Activated naive CD4-positive, alpha-beta T cell (primary cell): Measurements from ENCODE around the gene PRRC2C.
"Not testable (repeated sequence)": the region's sequence is repeated elsewhere in the genome, so short reads cannot be mapped to it uniquely, and the experiment has no call there.

Experiments used
- DNase-seq, 4 experiments: peaks; one replicate each; lab custom pipeline; 2025; lab: John Stamatoyannopoulos, UW

The PRRC2C gene

DNA sequence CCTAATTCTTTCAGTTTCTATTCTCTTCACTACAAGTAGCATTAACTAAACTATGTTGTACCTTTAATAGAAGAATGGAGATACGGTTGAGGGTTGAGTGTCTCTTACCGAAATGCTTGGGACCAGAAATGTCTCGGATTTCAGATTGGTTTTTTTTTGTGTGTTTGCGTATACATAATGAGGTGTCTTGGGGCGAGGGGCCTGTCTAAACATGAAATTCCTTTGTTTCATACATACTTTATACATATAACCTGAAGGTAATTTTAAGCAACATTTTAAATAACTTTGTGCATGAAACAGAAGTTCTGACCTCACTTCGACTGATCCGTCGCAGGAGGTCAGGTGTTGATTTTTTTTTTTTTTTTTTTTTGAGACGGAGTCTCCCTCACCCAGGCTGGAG is 100.4 kb downstream of the PRRC2C start:
- no peak for DNase-seq

DNA sequence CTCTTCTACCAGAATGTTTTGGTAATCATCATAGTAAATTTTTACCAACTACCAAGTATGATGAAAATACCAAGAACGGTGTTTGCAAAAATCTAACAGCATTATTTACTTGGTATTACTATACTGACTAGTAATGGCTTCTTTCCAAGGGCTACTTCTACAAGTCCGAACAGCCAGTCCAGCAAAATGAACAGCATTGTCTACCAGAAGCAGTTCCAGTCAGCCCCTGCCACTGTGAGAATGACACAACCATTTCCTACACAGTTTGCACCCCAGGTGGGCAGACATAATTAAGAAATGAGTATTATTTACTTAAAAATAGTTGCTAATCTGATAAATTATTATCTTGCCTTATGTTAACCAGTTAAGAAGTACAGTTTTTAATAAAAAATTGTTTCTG is 102.9 kb downstream of the PRRC2C start:
- no peak for DNase-seq

DNA sequence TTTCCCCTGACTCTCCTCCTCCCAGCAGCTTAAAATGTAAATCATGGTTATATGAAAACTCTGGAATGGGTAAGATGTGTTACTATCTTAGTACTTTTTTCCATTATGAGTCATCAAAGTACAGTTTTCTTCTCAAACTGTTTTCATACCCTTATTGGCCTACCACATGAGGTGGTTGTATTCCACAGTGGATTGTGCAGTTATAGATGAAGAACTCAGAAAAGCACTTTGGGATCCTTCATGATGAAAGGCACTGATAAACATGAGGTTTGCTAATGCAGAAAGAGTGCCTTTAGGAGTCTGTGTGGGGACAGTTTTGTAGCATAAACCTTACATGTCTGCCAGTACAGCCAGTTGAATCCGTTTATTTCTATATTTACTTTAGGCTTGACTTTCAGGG is 104.7 kb downstream of the PRRC2C start:
- no peak for DNase-seq

DNA sequence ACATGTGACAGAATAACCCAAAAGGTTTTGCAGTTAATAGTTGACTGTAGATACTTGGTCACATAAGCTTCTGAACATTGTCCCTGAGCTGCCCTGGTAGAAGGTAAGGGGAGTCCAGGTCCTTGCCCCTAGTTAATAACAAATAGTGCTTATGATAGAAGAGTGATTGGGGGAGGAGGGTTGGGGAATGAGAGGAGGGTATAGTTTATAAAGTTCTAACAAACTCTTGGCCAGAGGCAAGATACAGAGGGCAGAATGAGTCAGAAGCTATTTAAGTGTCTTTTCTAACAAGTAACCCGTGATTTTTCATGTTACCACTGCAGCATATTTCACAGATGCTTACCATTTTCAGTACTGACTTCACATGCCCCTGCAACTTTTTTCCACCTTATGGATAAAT is 110.0 kb downstream of the PRRC2C start:
- DNase-seq, result no peak

DNA sequence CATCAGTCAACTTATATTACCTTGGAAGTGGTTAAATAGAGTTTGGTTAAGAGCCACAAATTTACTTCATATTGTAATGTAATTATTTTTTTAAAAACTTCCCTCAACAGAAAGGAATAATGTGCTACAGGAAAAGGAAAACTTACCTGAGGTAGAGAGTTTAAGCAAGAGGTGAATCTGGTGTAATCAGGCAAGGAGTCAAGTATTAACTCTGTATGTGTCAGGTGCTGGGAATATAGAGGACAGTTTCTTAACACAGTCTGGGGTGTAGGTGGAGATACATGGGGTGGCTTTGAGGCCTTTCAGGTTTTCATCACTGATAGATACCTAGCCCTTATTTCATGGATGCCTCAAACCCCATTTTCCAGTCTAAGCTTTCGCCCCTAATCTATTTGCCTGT is 110.8 kb downstream of the PRRC2C start:
- no peak for DNase-seq

DNA sequence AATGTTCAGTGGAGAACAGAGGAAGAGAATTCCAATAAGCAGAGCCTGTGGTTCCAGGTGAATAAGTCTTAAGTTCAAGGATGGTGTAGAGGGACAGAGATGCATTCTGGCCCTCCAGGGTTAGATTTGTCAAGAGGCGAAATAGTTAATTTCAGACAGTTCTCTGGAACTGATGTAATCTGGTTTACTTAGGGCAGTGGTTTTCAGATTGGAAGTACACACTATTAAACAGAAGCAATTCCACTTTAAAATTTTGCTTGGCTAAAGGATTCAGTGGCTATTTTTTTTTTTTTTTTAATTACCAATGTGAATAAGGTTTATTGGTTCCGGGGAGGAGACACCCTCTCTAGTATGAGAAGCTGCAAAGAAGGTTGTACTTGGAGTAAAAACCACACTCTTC is 111.4 kb downstream of the PRRC2C start:
- DNase-seq, result no peak

DNA sequence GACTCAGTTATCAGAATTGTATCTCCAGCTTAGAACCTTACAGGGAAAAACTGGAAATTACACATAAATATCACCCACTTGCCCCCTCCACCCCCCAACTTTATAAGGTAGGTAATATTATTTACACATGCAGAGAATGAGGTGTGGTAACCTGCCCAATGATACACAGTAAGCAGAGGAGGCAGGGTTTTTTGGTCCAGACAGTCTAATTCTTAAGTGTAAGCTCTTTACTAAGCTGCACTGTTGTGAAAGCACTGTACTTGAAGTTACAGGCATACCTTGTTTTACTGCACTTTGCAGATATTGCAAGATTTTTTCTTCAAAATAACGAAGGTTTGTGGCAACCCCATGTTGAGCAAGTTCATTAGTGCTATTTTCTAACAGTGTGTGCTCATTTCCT is 111.9 kb downstream of the PRRC2C start:
- no peak for DNase-seq

DNA sequence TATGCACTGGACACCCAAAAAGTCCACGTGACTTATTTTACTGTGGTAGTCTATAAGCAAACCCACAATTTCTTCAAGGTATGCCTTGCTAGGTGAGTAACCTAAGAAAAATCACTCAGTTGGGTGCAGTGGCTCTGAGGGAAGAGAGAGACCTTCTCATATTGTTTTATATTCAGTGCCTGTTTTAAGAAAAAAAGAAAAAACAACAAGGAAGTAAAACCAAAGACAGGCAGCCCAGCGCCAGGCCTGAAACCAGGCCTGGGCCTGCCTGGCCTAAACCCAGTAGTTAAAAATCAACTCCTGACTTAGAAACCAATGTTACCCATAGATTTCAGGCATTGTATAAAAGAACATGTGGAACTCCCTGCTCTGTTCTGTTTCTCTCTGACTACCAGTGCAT is 115.0 kb downstream of the PRRC2C start:
- DNase-seq, result not testable (repeated sequence)

DNA sequence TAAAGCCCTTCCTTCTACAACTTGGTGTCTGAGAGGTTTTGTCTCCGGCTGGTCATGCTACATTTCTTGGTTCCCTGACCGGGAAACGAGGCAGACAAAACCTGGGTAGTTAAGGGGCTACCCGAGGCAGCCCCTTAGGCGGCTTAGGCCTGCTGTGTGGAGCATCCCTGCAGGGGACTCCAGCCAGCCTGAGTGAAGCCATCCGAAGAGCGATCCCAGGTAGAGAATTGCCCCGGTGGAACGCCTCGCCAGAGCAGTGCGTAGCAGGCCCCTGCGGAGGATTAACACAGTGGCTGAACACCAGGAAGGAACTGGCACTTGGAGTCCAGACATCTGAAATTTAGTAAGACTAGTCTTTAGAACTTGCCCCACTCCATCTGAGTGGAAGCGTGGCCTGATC is 115.5 kb downstream of the PRRC2C start:
- no peak for DNase-seq

DNA sequence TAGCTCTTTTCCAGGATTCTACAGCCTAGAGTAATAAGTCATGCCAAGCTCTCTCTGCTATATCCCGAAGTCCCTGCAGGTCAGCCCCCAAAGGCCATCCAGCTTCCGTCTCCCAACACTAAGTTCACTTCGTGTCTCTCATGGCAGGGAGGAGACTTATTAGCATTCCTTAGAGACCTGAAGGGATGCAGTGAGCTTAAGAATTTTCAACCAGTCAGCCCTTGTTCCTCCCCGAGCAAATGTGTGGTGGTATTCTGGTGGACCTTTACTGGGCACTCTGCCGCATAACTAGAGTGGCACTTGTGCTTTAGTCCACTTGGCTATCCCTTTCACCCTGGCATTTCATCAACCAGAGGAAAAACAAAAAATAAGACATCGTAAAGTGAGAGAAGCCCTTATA is 117.7 kb downstream of the PRRC2C start:
- not testable (repeated sequence) for DNase-seq

DNA sequence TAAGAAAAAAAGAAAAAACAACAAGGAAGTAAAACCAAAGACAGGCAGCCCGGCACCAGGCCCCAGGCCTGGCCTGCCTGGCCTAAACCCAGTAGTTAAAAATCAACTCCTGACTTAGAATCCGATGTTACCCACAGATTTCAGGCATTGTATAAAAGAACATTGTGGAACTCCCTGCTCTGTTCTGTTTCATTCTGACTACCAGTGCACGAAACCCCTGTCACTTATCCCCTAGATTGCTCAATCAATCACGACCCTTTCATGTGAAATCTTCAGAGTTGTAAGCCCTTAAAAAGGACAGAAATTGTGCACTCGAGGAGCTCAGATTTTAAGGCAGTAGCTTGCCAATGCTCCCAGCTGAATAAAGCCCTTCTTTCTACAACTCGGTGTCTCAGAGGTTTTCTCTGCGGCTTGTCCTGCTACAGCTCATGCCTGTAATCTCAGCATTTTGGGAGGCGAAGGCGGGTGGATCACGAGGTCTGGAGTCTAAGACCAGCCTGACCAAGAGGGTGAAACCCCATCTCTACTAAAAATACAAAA is 121.1 kb downstream of the PRRC2C start:
- DNase-seq, result no peak

DNA sequence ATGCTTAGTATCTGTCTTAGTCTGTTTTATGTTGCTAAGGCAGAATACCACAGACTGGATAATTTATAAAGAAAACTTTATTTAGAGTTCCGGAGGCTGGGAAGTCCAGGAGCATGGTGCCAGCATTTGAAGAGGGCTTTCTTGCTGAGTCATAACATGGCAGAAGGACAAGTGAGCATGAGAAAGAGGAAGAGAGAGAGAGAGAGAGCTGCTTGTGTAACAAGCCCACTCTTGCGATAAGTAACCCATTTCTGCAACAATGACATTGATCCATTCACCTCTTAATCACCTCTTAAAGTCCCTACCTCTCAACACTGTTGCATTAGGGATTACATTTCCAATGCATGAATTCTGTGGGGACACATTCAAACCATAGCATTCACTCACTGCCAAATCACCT is 125.1 kb downstream of the PRRC2C start:
- no peak for DNase-seq

DNA sequence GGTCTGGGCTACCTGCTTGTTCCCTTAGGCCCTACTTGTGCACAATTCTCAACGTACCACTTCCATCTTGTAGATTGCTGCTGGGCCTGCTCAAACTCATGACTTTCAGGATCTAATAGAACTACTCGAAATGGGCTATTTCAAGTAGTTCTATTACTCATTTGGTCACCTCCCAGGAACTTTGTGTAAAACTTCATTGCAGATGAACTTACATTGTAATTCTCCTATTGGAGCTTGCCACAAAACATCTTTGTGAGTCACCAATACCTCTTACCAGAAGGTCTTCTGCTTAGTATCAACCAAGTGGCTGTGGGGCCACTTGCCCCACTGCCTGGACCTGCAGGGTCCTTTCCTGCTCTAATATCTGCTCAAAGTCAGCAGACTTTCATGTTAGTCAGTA is 126.0 kb downstream of the PRRC2C start:
- DNase-seq, result no peak

DNA sequence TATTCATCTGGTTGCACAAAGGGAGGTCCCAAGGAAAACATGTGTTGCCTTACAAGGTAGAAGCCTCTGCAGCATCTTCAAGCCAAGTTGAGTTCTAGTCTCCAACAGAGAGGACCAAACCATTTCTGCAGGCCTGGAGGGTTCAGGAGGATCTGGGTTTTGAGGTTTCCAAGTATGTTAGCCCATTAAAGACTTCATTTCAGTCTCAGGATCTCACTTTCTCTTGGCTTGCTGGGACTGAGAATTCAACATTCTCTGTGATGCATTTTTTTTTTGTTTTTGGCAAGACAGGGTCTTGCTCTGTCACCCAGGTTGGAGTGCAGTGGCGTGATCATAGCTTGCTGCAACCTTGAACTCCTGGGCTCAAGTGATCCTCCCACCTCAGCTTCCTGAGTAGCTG is 128.0 kb downstream of the PRRC2C start:
- DNase-seq, result no peak

DNA sequence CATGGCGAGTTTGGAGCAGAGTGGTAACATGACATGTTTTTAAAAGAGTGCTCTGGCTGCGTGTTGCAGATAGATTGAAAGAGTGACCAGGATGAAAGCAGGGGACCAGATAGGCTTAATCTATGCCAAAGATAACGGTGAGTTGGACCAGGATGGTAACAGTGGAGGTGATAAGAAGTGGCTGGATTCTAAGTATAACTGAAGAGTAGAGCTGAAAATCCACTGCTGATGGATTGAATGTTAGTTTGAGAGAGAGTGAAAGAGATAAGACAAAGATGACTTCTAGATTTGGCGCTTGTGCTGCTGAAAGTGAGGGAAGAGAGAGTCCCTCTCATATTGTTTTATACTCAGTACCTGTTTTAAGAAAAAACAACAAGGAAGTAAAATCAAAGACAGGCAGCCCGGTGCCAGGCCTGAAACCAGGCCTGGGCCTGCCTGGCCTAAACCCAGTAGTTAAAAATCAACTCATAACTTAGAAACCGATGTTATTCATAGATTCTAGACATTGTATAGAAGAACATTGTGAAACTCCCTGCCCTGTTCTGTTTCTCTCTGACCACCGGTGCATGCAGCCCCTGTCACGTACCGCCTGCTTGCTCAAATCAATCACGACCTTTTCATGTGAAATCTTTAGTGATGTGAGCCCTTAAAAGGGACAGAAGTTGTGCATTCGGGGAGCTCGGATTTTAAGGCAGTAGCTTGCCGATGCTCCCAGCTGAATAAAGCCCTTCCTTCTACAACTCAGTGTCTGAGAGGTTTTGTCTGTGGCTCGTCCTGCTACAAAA is 130.0 kb downstream of the PRRC2C start:
- not testable (repeated sequence) for DNase-seq

DNA sequence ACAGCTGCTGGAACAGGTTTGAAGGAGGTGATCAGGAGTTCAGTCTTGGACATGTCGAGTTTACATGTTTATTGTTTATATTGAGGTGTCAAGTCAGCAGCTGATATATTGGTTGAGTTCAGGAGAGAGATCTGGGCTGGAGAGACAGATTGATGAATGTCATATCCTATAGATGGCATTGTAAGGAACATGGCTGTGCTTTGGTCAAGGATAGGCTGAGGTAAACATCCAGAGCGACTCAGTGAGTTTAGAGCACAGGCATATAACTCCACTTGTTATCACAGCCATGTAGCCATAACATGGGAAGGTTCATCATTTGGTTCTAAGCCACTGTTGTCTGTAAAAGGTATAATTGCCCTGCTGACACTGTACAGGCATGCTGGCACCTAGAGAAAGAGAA is 131.3 kb downstream of the PRRC2C start:
- DNase-seq, result no peak

DNA sequence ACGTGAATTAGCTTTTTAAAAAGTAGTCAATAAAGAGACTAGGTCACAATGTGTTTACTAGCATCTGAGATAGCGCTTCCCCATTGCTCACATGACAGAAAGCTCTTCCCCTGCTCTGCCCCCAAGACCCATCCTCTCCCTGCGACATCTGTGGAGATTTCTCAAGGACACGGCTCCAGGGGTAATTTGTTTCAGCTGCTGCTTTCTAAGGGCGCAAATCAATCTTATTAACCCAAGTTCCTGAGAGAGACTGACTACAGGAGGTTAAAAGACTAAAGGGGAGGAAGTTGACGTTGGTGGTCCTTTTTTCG is 136.8 kb downstream of the PRRC2C start, which contains the start of gene MYOCOS:
Gene MYOCOS, plus strand, starts transcription at position 92 of the 311 bp plus-strand sequence. CDS start 1,641 bp downstream, outside the sequence.
- no peak for DNase-seq

DNA sequence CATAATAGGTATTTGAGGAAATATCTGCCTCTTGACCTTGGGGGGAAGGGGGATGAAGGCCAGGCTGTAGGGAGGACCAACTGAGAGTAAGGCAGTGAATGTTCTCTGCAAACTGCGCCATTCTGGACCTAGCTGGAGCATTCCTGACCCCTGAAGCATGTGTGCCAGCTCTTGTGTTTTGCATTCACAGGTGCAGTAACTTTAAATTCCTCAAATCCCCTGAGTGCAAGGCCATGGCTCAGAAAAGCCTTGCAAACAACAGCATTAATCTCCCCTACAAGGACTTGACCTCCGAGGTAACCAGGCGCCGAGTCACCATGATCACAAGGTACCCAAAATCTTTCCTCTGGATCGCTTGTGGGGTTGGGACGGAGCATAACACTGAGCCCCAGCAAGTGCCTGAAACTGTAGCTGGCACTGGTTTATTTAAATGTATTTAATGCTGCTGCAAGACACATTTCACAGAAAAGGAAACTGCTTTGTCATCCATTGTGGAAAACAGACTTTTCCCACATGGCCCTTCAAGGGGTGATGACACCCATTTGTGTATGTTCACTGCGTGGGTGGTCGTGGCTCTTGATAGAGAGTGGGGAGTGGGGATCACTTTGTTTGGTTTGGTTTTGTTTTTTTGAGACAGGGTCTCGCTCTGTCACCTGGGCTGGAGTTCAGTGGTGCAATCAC is 138.5 kb downstream of the PRRC2C start:
- DNase-seq, result no peak

DNA sequence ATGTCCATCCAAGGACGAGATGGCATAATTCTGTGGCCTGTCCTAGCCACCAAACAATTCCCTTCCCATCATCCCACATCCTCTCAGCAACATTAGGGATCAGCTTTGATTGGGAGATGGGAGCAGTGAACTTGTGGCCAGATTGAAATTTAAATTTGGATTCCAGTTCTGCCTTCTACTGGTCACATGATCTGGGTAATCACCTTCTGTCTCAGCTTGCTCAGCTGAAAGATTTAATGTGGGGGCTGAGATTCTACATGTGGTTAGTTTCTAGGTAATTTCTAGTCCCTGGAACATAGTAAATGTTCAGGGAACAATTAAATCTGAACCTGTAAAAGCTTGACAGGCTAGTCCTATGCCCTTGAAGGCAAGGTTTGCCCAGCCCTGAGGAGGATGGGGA is 139.9 kb downstream of the PRRC2C start:
- DNase-seq, result no peak

DNA sequence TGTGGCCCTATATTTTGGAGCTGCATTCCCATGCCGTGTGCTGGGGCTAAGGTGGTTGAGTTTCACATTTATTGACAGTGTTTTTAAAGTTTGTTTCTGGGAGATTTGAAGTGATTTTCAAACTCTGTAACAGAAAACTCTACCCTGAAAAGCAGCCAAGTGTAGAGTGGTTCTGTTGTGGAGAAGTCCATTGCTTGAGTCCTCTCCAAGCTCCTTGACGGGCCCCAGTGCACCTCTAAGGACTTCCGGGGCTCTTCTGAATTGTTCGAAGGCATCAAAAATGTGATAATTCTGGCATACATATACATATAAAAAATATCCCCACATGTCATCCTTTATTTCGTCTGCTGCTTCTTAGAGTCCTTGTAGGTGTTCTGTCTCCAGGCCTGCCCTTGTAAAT is 141.7 kb downstream of the PRRC2C start:
- DNase-seq, result no peak

DNA sequence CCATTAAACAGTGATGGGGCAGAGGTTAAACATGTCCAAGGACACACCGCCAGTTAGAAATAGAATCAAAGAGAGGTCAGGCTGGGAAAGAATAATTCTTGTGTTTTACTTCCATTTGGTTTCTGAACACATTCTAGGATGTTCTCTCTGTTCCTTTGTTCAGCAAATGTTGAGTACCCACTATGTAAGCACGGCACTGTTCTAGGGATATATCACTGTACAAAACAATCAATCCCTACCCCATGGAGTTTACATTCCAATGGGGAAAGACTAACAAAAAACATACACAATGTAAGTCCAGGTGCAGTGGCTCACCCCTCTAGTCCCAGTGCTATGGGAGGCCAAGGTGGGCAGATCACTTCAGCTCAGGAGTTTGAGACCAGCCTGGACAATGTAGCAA is 142.9 kb downstream of the PRRC2C start:
- no peak for DNase-seq

DNA sequence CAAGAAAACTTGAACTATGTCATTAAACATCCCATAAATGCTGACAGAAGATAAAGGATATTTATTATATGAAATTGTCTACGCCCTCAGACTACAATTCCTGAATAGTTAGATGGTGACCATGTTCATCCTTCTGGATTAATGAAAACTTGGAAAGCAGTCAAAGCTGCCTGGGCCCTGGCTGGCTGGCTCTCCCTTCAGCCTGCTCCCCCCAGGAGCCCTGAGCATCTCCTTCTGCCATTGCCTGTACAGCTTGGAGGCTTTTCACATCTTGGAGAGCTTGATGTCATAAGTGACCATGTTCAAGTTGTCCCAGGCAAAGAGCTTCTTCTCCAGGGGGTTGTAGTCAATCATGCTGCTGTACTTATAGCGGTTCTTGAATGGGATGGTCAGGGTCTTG is 150.3 kb downstream of the PRRC2C start:
- no peak for DNase-seq

DNA sequence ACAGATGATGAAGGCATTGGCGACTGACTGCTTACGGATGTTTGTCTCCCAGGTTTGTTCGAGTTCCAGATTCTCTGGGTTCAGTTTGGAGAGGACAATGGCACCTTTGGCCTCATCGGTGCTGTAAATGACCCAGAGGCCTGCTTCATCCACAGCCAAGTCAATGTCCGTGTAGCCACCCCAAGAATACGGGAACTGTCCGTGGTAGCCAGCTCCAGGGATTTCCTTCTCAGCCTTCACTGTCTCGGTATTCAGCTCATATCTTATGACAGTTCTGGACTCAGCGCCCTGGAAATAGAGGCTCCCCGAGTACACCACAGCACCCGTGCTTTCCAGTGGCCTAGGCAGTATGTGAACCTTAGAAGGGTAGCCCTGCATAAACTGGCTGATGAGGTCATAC is 150.8 kb downstream of the PRRC2C start:
- DNase-seq, result no peak
